HEK293T (cell line): ENCODE results near the gene RPRD2.
A peak's percentile ranks its signal among the peaks of the same experiment; 100 is the strongest.

Experiments
- CTCF ChIA-PET: fragments of 350-600 bp; formaldehyde crosslinking; extraction: SDS; loops from one replicate; lab custom pipeline; 2021; ENCODE audit warnings: antibody characterized with exemption, inconsistent platforms; lab: Yijun Ruan, JAX
- POLR2A ChIA-PET: fragments of 350-600 bp; formaldehyde crosslinking; extraction: SDS; loops from one replicate; lab custom pipeline; 2020; ENCODE audit warnings: antibody characterized with exemption, inconsistent platforms; lab: Yijun Ruan, JAX
- DNase-seq: peaks from one replicate; pipeline ENCODE4 v3.0.0; 2012; ENCODE audit warnings: mixed read lengths; ENCODE audit errors: extremely low spot score
- ARNT ChIP-seq: fragments of 450-650 bp; IDR thresholded peaks from 2 replicates; pipeline ENCODE4 v1.6.1; 2017; ENCODE audit warnings: mild to moderate bottlenecking
- BHLHE40 ChIP-seq: fragments of 450-650 bp; IDR thresholded peaks from 2 replicates; pipeline ENCODE4 v1.6.1; 2016; ENCODE audit warnings: mild to moderate bottlenecking, moderate library complexity, borderline replicate concordance
- CTBP1 ChIP-seq: fragments of 450-650 bp; IDR thresholded peaks from 2 replicates; pipeline ENCODE4 v1.6.1; 2016; ENCODE audit warnings: borderline replicate concordance
- ELF4 ChIP-seq: fragments of 450-650 bp; IDR thresholded peaks from 2 replicates; pipeline ENCODE4 v1.6.1; 2017; ENCODE audit warnings: antibody characterized with exemption
- FOXA1 ChIP-seq: fragments of 450-650 bp; IDR thresholded peaks from 2 replicates; pipeline ENCODE4 v1.6.1; 2016; ENCODE audit warnings: mild to moderate bottlenecking
- FOXK2 ChIP-seq: fragments of 450-650 bp; IDR thresholded peaks from 2 replicates; pipeline ENCODE4 v1.6.1; 2016; ENCODE audit warnings: mild to moderate bottlenecking
- FOXM1 ChIP-seq: fragments of 450-650 bp; IDR thresholded peaks from 2 replicates; pipeline ENCODE4 v1.6.1; 2017; ENCODE audit warnings: mild to moderate bottlenecking, borderline replicate concordance
- HDGF ChIP-seq: fragments of 450-650 bp; IDR thresholded peaks from 2 replicates; pipeline ENCODE4 v1.6.1; 2017; ENCODE audit warnings: antibody characterized with exemption, borderline replicate concordance
- L3MBTL2 ChIP-seq: fragments of 450-650 bp; conservative IDR thresholded peaks from 2 replicates; pipeline ENCODE4 v1.6.1; 2016; ENCODE audit warnings: mild to moderate bottlenecking
- LEF1 ChIP-seq: fragments of 450-650 bp; IDR thresholded peaks from 2 replicates; pipeline ENCODE4 v1.6.1; 2017; ENCODE audit warnings: mild to moderate bottlenecking, borderline replicate concordance
- NFRKB ChIP-seq: fragments of 450-650 bp; IDR thresholded peaks from 2 replicates; pipeline ENCODE4 v1.6.1; 2016; ENCODE audit warnings: mild to moderate bottlenecking, moderate library complexity
- PKNOX1 ChIP-seq: fragments of 450-650 bp; IDR thresholded peaks from 2 replicates; pipeline ENCODE4 v1.6.1; 2016
- SP1 ChIP-seq: fragments of 450-650 bp; IDR thresholded peaks from 2 replicates; pipeline ENCODE4 v1.6.1; 2017
- SUZ12 ChIP-seq: fragments of 450-650 bp; IDR thresholded peaks from 2 replicates; pipeline ENCODE4 v1.6.1; 2016; ENCODE audit warnings: mild to moderate bottlenecking
- TARDBP ChIP-seq: fragments of 450-650 bp; IDR thresholded peaks from 2 replicates; pipeline ENCODE4 v1.6.1; 2016
- ZNF384 ChIP-seq: fragments of 450-650 bp; IDR thresholded peaks from 2 replicates; pipeline ENCODE4 v1.6.1; 2016

The RPRD2 gene

GRCh38 chr1:150415800-150416199 lies 51.9 kb downstream of the RPRD2 start:
- ChIA-PET CTCF (no interaction called here), POLR2A (interaction anchor here (3.1 kb wide), 1 partner anchor 52 kb away, joined by 9 read pairs; the partner anchor contains the start of gene RPRD2)
- DNase-seq, result no peak
- TF ChIP-seq NFRKB (no peak), FOXK2 (no peak)

GRCh38 chr1:150420560-150421265 lies 56.8 kb downstream of the RPRD2 start:
- DNase-seq, result no peak
- CTCF ChIA-PET, result no interaction called here
- POLR2A ChIA-PET, result no interaction called here
- no peak for TF ChIP-seq ELF4

GRCh38 chr1:150422541-150422940 lies 58.6 kb downstream of the RPRD2 start:
- ChIA-PET POLR2A (interaction anchor here (0.9 kb wide), 1 partner anchor 54 kb away, joined by 3 read pairs; no protein-coding TSS in a partner anchor), CTCF (no interaction called here)
- no peak for DNase-seq

GRCh38 chr1:150429805-150430204 lies 65.9 kb downstream of the RPRD2 start:
- TF ChIP-seq NFRKB, result no peak
- TF ChIP-seq PKNOX1, result no peak
- no peak for TF ChIP-seq FOXA1
- no peak for TF ChIP-seq FOXM1
- TF ChIP-seq SUZ12, result no peak
- no peak for TF ChIP-seq L3MBTL2
- TF ChIP-seq SP1, result no peak
- TF ChIP-seq LEF1, result no peak
- no peak for TF ChIP-seq TARDBP
- no peak for TF ChIP-seq CTBP1
- no peak for TF ChIP-seq FOXK2
- no peak for TF ChIP-seq ZNF384
- CTCF ChIA-PET, result interaction anchor here (0.9 kb wide), 1 partner anchor 166 kb away, joined by 3 read pairs; no protein-coding TSS in a partner anchor
- peak; percentile 22 for DNase-seq
- POLR2A ChIA-PET, result interaction anchor here (1.7 kb wide), 1 partner anchor 65 kb away, joined by 9 read pairs; the partner anchor contains the start of gene RPRD2

More at GRCh38 chr1:150422541-150422940, 58.6 kb downstream of the RPRD2 start:
- no peak for TF ChIP-seq SP1
- no peak for TF ChIP-seq CTBP1
- no peak for TF ChIP-seq L3MBTL2
- no peak for TF ChIP-seq BHLHE40
- no peak for TF ChIP-seq LEF1
- TF ChIP-seq TARDBP, result no peak
- TF ChIP-seq ZNF384, result no peak
- no peak for TF ChIP-seq FOXA1
- TF ChIP-seq FOXK2, result no peak
- no peak for TF ChIP-seq FOXM1
- no peak for TF ChIP-seq PKNOX1
- no peak for TF ChIP-seq ARNT
- no peak for TF ChIP-seq SUZ12
- TF ChIP-seq HDGF, result no peak
- no peak for TF ChIP-seq NFRKB
- no peak for TF ChIP-seq ELF4

GRCh38 chr1:150441121-150441520 lies 77.2 kb downstream of the RPRD2 start:
- POLR2A ChIA-PET, result interaction anchor here (1.6 kb wide), 1 partner anchor 77 kb away, joined by 4 read pairs; the partner anchor contains the start of gene RPRD2
- DNase-seq, result no peak
- CTCF ChIA-PET, result no interaction called here
- no peak for TF ChIP-seq NFRKB
- TF ChIP-seq PKNOX1, result no peak
- TF ChIP-seq BHLHE40, result no peak
- no peak for TF ChIP-seq SP1
- TF ChIP-seq FOXK2, result no peak
- no peak for TF ChIP-seq HDGF

GRCh38 chr1:150444232-150444631 lies 80.3 kb downstream of the RPRD2 start:
- ChIA-PET CTCF (no interaction called here), POLR2A (no interaction called here)
- no peak for DNase-seq
- no peak for TF ChIP-seq FOXK2
- no peak for TF ChIP-seq SP1
- no peak for TF ChIP-seq FOXM1
- no peak for TF ChIP-seq ARNT
- no peak for TF ChIP-seq ELF4
- no peak for TF ChIP-seq TARDBP
- TF ChIP-seq LEF1, result no peak
- TF ChIP-seq L3MBTL2, result no peak
- no peak for TF ChIP-seq PKNOX1
- no peak for TF ChIP-seq HDGF
- TF ChIP-seq NFRKB, result no peak
- no peak for TF ChIP-seq ZNF384
- no peak for TF ChIP-seq FOXA1
- no peak for TF ChIP-seq BHLHE40
